BLaER1 treated with 17β-estradiol and CSF1 and Interleukin-3, amounts not matched to agents 10 nM and 100 nM (cell line): ENCODE measurements around the gene NENF.

Experiments used
- H3K27ac ChIP-seq, 11 experiments: shearing (Covaris generic); formaldehyde crosslinking; 2 replicates each; pipeline ENCODE4 v1.8.1; 2022
- H3K27me3 ChIP-seq, 11 experiments: shearing (Covaris generic); formaldehyde crosslinking; 2 replicates each; pipeline ENCODE4 v1.8.1; 2022
- H3K36me3 ChIP-seq, 11 experiments: shearing (Covaris generic); formaldehyde crosslinking; 2 replicates each; pipeline ENCODE4 v1.8.1; 2022
- H3K4me1 ChIP-seq, 10 experiments: shearing (Covaris generic); formaldehyde crosslinking; 2 replicates each; pipeline ENCODE4 v1.8.1; 2022
- H3K4me2 ChIP-seq, 11 experiments: shearing (Covaris generic); formaldehyde crosslinking; 2 replicates each; pipeline ENCODE4 v1.8.1; 2022
- H3K4me3 ChIP-seq, 10 experiments: shearing (Covaris generic); formaldehyde crosslinking; 2 replicates each; pipeline ENCODE4 v1.8.1; 2022
- H3K9ac ChIP-seq, 11 experiments: shearing (Covaris generic); formaldehyde crosslinking; 2 replicates each; pipeline ENCODE4 v1.8.1; 2022
- H3K9me3 ChIP-seq, 11 experiments: shearing (Covaris generic); formaldehyde crosslinking; replicated peaks in 1 of 11; 2 replicates each; pipeline ENCODE4 v1.8.1; 2022
- H4K20me1 ChIP-seq, 11 experiments: shearing (Covaris generic); formaldehyde crosslinking; 2 replicates each; pipeline ENCODE4 v1.8.1; 2022
- Cebpa-rat ChIP-seq, 11 experiments: shearing (Covaris generic); IDR thresholded peaks; 2 replicates each; pipeline ENCODE4 v1.8.1; 2022

The NENF gene

GRCh38 chr1:212485913-212486618 is 53.3 kb downstream of the NENF start:
- peak overlapping the region in 9 of 11 experiments; percentile 16 to 91 (median 50); a peak in 14 of 22 replicates for H3K27ac ChIP-seq

GRCh38 chr1:212486619-212486975 is 53.9 kb downstream of the NENF start:
- Histone ChIP-seq H3K4me2 (peak overlapping the region in 3 of 11 experiments; percentile 63 to 75 (median 63); a peak in 5 of 22 replicates), H3K36me3 (no peaks in the 10 kb centered on the region), H3K4me1 (peaks cover 7 to 96% (median 30%) of the 10 kb centered on the region in 10 experiments; a peak in 19 of 20 replicates), H4K20me1 (no peaks in the 10 kb centered on the region), H3K4me3 (no peak overlapping the region), H3K9me3 (no peaks in the 10 kb centered on the region), H3K9ac (peak overlapping the region in 3 of 11 experiments; percentile 68 to 76 (median 72); a peak in 6 of 22 replicates), H3K27me3 (no peaks in the 10 kb centered on the region), H3K27ac (peak overlapping the region in 9 of 11 experiments; percentile 16 to 91 (median 50); a peak in 13 of 22 replicates)
- no peak for TF ChIP-seq Cebpa-rat (IDR thresholded peaks at IDR 0.05)

More at GRCh38 chr1:212485913-212486618, 53.3 kb downstream of the NENF start:
- no peaks in the 10 kb centered on the region for H3K36me3 ChIP-seq
- peak in 2 of 11 experiments; percentile 47 to 69; a peak in 2 of 22 replicates for TF ChIP-seq Cebpa-rat (IDR thresholded peaks at IDR 0.05)
- peak overlapping the region in 9 of 11 experiments; percentile 4 to 75 (median 51); a peak in 14 of 22 replicates for H3K4me2 ChIP-seq
- H3K9me3 ChIP-seq: no peaks in the 10 kb centered on the region
- peaks cover 2 to 93% (median 25%) of the 10 kb centered on the region in 10 experiments; a peak in 18 of 20 replicates for H3K4me1 ChIP-seq
- H3K4me3 ChIP-seq: no peak overlapping the region
- H4K20me1 ChIP-seq: no peaks in the 10 kb centered on the region
- H3K9ac ChIP-seq: peak overlapping the region in 3 of 11 experiments; percentile 68 to 76 (median 72); a peak in 6 of 22 replicates
- no peaks in the 10 kb centered on the region for H3K27me3 ChIP-seq

GRCh38 chr1:212487286-212487685 is 54.6 kb downstream of the NENF start:
- Histone ChIP-seq H3K4me3 (no peak overlapping the region), H3K4me2 (peak overlapping the region in 2 of 11 experiments; percentile 45 to 78; a peak in 3 of 22 replicates), H4K20me1 (no peaks in the 10 kb centered on the region), H3K27me3 (no peaks in the 10 kb centered on the region), H3K4me1 (peaks cover 9 to 97% (median 35%) of the 10 kb centered on the region in 10 experiments; a peak in 19 of 20 replicates), H3K9ac (no peak overlapping the region), H3K36me3 (no peaks in the 10 kb centered on the region), H3K27ac (peak overlapping the region in 3 of 11 experiments; percentile 85 to 91 (median 88); a peak in 5 of 22 replicates), H3K9me3 (no peaks in the 10 kb centered on the region)
- no peak for TF ChIP-seq Cebpa-rat (IDR thresholded peaks at IDR 0.05)

DNA sequence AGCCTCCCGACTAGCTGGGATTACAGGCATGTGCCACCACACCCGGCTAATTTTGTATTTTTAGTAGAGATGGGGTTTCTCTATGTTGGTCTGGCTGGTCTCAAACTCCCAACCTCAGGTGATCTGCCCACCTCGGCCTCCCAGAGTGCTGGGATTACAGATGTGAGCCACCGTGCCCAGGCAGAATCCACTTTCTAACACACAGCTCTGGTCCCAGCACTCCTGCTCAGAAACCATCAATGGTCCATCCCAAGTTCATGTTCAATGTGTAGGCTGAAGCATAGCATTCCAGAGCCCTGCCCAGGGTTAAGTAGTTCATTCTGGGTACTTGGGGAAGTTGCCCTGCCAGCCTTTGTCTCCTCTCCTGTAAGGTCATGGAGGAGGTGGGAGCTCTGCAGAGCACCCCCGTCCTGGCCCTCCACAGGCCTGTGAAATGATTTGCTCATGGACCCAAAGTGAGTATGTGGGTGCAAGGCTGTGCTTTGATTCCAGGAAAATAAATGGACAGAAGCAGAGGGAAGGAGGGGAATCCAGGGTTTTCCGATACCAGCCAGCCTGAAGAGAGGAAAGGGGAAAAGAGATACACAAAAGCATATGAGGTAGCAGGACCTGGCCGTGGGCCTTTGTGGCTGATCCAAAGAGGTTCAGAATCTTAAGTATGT is 55.2 kb downstream of the NENF start:
- Histone ChIP-seq H4K20me1 (no peaks in the 10 kb centered on the region), H3K9me3 (no peaks in the 10 kb centered on the region), H3K4me2 (peak overlapping the region in 3 of 11 experiments; percentile 43 to 85 (median 78); a peak in 6 of 22 replicates), H3K27me3 (no peaks in the 10 kb centered on the region), H3K36me3 (no peaks in the 10 kb centered on the region), H3K4me3 (no peak overlapping the region), H3K9ac (peak overlapping the region in 3 of 11 experiments; percentile 54 to 70 (median 66); a peak in 5 of 22 replicates), H3K27ac (peak overlapping the region in 5 of 11 experiments; percentile 31 to 91 (median 84); a peak in 10 of 22 replicates), H3K4me1 (peaks cover 9 to 95% (median 34%) of the 10 kb centered on the region in 10 experiments; a peak in 19 of 20 replicates)
- TF ChIP-seq Cebpa-rat (IDR thresholded peaks at IDR 0.05): no peak

GRCh38 chr1:212488436-212489283 is 55.9 kb downstream of the NENF start:
- H3K36me3 ChIP-seq: no peaks in the 10 kb centered on the region
- no peaks in the 10 kb centered on the region for H3K9me3 ChIP-seq
- H3K4me3 ChIP-seq: no peak overlapping the region
- TF ChIP-seq Cebpa-rat (IDR thresholded peaks at IDR 0.05): peak in 6 of 11 experiments; percentile 11 to 81 (median 50); a peak in 5 of 22 replicates
- peak overlapping the region in 3 of 11 experiments; percentile 54 to 77 (median 72); a peak in 5 of 22 replicates for H3K9ac ChIP-seq
- H3K4me1 ChIP-seq: peaks cover 9 to 95% (median 32%) of the 10 kb centered on the region in 10 experiments; a peak in 19 of 20 replicates
- H3K27me3 ChIP-seq: no peaks in the 10 kb centered on the region
- H3K27ac ChIP-seq: peak overlapping the region in 8 of 11 experiments; percentile 16 to 91 (median 44); a peak in 12 of 22 replicates
- H3K4me2 ChIP-seq: peak overlapping the region in 4 of 11 experiments; percentile 8 to 85 (median 60); a peak in 7 of 22 replicates
- no peaks in the 10 kb centered on the region for H4K20me1 ChIP-seq

GRCh38 chr1:212489284-212489859 is 56.7 kb downstream of the NENF start:
- no peak for TF ChIP-seq Cebpa-rat (IDR thresholded peaks at IDR 0.05)
- H3K27ac ChIP-seq: peak overlapping the region in 8 of 11 experiments; percentile 16 to 91 (median 44); a peak in 12 of 22 replicates
- H4K20me1 ChIP-seq: no peaks in the 10 kb centered on the region
- peaks cover 9 to 96% (median 32%) of the 10 kb centered on the region in 10 experiments; a peak in 19 of 20 replicates for H3K4me1 ChIP-seq
- H3K9ac ChIP-seq: peak overlapping the region in 3 of 11 experiments; percentile 54 to 77 (median 72); a peak in 4 of 22 replicates
- no peaks in the 10 kb centered on the region for H3K9me3 ChIP-seq
- H3K27me3 ChIP-seq: no peaks in the 10 kb centered on the region
- H3K36me3 ChIP-seq: no peaks in the 10 kb centered on the region
- no peak overlapping the region for H3K4me3 ChIP-seq
- H3K4me2 ChIP-seq: peak overlapping the region in 4 of 11 experiments; percentile 8 to 85 (median 60); a peak in 7 of 22 replicates

- H3K36me3 ChIP-seq: no peaks in the 10 kb centered on the region
- no peak for TF ChIP-seq Cebpa-rat (IDR thresholded peaks at IDR 0.05)
- H3K4me2 ChIP-seq: peak overlapping the region in 3 of 11 experiments; percentile 73 to 85 (median 78); a peak in 4 of 22 replicates
These were observed 57.6 kb downstream of the NENF start for GRCh38 chr1:212490276-212490675.

More at GRCh38 chr1:212490276-212490675, 57.6 kb downstream of the NENF start:
- Histone ChIP-seq H3K9me3 (no peaks in the 10 kb centered on the region), H3K27me3 (no peaks in the 10 kb centered on the region), H3K27ac (peak overlapping the region in 4 of 11 experiments; percentile 65 to 84 (median 70); a peak in 6 of 22 replicates), H3K4me3 (no peak overlapping the region), H3K4me1 (peaks cover 9 to 92% (median 31%) of the 10 kb centered on the region in 10 experiments; a peak in 19 of 20 replicates), H3K9ac (peak overlapping the region in 2 of 11 experiments; percentile 54 to 56; a peak in 2 of 22 replicates), H4K20me1 (no peaks in the 10 kb centered on the region)
